ENCODE data around the gene MS4A18.

MS4A18 gene

DNA sequence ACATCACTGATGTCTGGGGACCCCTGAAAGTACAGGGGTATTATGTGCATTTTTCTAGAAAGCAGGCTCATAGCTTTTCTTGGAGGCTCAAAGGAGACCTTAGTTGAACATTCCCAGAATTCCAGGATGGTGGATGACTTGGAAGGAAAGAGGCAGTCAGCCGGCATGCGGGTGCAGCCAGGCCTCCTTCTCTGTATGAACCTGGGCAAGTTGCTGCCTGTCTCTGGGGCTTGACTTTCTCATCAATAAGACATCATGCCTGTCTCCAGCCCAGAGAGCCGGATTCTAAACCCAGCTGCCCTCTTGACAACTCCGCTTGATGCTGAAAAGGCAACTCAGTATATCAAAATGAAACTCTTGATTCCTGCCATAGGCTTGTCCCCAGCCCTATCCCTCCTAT, 44.8 kb downstream of the MS4A18 start:
- DNase-seq = no peak

DNA sequence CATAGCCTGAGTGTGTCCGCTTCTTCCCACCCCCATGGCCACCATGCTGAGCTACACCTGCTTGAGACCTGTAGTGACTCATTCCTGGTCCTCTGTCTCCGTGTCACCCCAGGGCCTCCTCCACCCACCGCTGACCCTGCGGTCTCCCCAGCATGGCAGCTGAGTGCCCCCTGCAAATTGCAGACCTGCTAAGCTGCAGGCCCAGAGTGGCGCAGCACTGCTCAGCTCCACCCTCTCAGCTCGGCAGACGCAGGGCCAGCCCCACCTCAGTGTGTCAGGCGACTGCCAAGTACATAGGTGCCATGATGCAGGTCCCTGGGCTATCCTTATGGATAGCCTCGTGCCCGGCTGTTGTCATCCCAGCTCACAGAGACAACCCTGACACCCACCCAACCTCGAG, 45.3 kb downstream of the MS4A18 start:
- DNase-seq = no peak

DNA sequence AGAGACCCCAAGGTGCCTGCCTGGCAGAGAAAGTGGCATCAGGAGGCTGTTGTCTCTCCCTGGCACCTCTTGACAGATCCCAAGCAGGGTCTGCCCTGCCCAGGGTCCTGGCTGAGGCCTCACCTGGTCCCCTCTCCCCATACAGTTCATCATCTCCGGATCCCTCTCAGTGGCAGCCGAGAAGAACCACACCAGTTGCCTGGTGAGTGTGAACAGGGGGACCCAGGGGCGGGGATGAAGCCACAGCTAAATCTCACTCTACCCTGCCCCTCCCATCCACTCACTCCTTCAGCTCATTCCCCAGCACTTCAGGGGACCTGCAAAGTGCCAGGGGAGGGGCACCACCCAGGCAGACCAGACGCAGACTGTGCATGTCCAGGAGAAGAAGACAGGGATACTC, 46.6 kb downstream of the MS4A18 start:
- DNase-seq = no peak

DNA sequence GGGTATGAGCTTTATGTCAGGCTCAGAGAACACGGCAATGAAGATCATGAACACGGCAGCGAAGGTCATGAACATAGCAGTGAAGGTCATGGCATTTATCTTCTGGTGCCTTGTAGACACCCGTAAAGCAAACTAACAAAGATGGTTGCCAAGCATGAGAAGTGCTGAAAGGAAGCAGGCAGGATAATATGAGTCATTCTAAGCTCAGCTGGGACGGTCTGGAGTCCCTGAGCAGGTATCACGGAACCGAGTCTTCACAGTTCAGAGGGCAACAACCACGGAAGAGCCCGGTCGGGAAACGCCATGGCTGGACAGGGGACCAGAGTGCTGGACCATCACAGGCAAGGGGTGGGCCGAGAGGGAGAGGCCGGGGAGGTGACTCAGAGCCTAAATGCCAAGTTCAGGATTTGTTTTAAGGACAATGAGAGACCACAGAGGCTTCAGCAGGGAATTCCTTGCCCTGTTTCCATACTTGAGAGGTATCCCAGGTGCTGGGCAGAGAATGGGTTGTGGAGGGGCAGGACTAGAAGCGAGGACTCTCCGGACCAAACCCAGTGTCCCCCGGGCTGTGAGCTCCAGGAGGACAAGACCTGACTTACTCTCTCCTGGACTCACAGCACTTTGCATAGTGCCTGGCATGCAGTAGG, 47.5 kb downstream of the MS4A18 start:
- no peak for DNase-seq

DNA sequence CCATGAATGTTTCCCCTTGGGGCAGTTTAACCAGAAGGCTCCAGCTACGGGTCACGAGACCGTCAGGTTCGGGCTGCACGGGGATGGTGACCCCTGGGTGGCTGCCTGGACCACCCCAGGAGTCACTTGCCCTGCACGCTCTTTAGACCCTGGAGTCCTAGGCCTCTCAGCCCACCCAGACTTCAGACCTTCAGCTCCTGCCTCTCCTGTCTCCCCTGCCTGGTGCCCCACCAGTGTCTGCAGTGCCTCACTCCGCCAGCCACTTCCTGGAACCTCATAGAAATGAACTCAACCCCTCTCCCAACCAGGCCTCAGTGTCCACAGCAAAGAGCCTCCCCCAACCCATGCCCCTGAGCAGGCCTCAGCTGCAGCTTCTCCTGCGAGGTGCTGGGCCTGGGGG, 48.1 kb downstream of the MS4A18 start:
- no peak for DNase-seq

DNA sequence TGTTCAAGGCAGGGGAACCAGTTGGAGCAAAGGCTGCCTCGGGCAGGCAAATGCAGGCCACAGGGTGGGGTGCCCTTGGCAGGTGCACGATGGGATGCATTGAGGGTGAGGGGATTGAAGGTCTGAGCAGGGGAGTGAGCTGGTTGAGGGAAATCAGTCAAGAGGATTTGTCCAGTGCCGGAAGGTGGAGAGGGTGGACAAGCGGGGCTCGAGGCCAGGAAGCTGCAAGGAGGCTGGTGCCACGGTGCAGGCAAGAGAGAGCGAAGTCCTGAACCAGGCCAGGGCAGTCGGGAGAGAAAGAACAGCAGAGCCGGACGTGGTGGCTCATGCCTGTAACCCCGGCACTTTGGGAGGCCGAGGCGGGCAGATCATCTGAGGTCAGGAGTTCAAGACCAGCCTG, 50.2 kb downstream of the MS4A18 start:
- no peak for DNase-seq

DNA sequence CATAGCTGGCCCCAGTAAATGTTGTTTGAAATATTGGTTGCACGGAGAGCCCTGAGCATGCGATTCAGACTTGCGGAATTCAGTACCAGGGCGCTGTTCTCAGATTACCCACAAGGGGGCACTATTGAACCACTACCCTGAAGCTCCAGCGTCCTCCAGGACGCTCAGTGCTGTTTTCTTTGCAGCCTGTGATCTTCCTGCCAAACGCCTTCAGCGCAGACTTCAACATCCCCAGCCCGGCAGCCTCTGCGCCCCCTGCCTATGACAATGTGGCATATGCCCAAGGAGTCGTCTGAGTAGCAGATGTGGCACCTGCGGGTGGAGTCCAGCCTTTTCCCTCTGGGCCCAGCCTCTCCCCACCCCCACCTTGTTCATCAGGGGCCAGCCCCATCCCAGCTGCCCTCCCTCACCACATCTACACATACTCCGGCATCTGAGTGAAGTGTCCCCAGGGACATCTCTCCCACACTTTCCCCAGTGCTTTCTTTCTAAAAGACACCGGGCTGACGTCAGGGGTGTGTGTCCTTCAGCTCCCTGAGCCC, 51.0 kb downstream of the MS4A18 start:
- DNase-seq = peak; percentile 81

DNA sequence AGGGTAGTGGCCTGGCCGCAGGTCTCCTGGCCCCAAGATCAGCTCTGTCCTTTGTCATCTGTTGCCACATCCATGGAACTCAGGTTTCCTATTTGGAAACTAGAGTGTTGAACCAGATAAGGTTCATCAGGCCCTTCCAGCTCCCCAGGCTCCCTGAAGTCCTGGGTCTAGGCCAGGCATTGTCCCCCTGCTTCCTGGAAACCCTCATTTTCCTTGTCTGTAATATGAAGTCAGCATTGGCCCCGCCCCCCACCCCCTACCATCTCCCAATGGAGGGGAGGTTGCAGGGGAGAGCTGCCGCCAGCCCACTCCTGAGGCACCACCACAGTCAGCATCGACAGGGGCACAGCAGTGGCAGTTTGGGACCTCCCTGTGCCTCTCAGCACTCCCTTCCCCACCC, 51.6 kb downstream of the MS4A18 start:
- DNase-seq = no peak

DNA sequence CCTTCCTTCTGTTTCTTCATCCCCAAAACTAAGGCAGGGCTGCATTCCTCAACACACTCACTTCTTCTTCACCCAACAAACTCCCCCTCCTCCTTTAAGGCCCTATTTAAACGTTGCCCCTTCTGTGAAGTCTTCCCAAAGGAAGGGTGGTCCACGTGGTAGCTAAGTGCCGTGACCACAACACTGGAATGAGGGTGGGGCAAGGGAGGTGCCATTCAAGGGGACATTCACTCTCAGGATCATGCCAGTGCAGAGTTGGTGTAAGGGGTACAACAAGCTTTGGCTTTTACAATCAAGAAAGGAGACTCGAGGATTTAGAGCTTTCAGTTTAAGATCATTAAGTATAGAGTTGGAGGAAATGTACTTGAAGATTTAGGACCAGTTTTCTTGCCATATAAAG, 52.6 kb downstream of the MS4A18 start:
- DNase-seq = no peak

DNA sequence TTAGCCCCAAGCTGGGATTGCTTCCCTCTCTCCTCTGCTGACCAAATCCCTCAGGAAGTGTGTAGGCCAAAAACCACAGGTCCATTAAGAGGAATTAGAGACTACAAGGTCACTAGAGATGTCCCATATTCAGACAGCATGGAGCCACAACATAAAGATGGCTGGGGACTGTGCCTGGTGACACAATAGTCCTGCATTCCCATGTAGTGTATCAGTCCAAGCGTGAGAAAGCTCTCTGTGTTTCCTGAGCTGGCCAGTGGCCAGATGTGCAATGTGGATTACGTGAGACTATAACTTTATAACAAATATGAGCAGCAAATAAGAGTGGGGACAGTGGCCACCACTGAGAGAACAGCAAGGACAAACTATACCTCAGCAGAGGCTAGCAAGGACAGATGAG, 53.1 kb downstream of the MS4A18 start:
- no peak for DNase-seq

DNA sequence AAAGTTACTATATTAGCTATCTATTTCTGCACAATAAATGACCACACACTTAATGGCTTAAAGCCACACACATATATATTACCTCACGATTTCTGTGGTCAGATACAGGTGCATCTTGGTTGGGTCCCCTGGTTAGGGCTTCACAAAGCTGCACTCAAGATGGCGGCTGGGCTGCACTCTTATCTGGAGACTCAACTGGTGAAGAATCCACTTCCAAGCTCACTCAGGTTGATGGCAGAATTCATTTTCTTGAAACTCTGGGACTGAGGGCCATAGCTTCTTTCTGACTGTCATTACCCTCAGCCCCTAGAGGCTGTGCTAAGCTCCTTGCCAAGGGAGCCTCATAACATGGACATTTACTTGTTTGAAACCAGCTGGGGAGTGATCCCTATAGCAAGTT, 55.5 kb downstream of the MS4A18 start:
- DNase-seq = no peak

DNA sequence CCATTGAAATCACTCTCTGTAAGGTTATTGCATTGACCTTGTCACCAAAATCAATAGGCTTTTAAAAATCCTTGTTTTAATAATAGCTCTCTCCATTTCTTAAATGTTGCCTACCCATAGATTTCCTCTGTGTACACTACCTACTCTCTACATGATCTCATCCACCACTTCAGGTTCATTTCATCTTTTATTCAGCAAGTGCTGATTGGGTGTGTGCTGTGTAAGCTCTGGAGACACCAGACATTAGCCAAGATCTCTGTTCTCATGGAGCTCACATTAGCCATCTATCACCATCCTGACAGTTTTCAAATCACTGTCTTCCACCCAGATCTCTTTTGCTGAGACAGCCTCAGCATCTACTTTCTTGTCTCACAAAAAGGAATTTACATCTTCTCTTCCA, 56.3 kb downstream of the MS4A18 start:
- no peak for DNase-seq

DNA sequence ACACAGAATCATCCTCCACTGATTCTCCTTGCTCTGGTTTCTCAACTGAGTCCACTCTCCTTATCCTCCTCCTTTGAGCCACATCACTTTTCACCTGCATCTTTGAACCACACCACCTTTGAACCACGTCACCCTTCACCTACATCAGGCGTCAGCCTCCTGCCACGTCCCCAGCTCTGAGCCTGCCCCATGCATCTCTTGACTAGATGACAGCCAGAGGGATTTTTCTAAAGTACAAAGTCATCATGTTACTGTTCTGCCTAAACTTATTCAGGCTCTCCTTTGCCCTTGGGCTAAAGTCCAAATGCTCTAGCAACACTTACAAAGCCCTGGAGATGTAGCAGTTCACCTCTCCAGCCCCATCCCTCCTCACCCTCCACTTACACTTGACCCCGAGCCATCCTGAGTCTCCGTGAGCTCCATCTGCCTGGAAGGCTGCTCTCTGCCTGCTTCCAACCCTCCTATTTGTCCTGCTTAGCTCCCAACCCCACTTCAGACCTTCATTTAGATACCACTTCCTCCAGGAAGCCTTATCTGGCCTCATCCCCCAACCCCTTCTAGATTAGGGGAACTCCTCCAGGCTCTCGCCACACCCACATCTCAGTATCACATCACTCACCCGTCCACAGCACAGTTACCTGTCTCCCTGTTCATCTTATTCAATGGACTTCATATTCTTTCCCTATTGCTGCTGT, 56.9 kb downstream of the MS4A18 start:
- DNase-seq = no peak

DNA sequence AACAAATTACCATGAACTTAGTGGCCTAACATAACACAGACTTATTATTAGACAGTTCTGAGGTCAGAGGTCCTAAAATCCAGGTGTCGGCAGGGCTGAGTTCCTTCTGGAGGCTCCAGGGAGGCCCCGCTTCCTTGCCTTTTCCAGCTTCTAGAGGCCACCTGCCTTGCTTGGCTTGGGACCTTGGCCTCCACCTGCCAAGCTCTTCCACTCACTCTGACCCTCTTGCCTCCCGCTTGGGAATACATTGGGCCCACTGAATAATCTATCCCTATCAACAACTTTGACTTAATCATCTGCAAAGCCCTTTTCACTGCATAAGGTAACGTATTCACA, 57.4 kb downstream of the MS4A18 start:
- DNase-seq = no peak

DNA sequence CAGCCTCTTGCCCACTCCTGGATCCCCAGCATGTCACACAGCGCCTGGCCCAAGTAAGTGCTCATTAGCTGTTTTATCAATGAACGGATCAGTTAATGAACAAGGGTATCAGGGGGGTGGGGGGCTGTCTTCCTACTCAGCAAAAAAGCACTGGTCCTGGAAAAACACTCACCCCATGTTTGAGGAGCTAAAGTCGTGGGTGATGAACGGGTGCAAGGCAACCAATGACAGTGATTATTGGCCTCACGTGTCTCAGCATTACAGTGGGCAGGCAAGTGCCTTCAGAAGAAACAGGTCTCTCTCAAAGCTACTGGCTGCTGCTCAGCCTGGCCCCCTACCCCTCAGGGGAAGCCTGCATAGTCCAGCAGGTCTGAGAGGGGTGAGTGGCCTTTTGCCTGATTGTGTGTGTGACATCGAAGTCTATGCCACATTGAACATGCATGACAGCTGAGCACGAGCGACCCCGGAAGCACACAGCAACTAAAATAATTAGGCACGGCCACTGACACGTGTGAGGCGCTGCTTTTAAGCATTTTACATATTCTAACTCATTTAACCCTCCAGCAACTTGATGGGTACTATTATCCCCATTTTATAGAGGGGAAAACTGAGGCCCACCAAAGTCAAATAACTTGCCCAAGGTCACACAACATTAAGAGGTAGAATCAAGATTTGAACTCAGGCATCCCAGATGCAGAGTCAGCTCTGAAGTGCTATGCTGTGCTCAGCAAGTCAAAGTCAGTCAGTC, 58.0 kb downstream of the MS4A18 start:
- no peak for DNase-seq

DNA sequence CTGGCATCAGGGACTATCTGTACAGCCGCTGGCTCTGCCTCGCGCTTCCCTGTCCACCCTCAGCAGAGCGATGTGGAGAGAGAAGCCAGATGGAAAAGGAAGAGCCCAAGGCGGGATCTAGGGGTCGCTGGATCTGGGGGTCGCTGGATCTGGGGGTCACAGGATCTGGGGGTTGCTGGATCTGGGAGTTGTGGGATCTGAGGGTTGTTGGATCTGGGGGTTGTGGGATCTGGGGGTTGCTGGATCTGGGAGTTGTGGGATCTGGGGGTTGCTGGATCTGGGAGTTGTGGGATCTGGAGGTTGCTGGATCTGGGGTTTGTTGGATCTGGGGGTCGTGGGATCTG, 58.6 kb downstream of the MS4A18 start:
- DNase-seq = no peak

DNA sequence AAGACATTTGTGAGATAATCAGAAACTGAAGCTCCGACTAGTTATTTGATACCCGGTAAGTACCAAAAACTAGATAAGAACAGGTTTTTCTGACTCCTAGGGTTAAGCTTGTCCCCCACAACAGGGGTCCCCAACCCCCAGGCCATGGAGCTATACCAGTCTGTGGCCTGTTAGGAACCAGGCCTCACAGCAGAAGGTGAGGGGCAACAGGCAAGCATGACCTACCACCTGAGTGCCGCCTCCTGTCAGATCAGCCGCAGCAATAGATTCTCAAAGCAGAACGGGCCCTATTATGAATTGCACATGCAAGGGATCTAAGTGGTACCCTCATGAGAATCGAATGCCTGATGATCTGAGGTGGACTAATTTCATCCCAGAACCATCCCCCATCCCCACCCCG, 59.4 kb downstream of the MS4A18 start:
- DNase-seq = no peak

DNA sequence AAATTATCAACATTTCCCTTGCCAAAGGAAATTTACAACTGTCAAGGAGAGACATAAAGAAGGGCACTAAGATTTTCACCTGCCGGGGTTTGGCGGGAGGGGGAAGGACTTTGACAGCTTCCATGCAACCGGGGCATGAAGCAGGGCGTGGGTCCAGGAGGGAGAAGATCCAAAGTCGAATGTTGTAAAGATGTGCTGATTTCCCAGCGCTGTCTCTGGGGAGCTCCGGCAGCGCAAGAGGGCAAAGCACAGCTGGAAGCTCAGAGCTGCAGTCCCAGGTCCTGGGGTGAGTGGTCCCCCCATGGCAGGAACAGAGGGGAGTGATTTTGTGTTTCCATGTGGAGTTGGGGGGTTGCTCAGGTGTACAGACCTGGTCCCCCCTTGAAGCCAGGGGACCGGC, 60.6 kb downstream of the MS4A18 start, which contains the start of gene MS4A10:
Gene MS4A10, plus strand, starts transcription at position 198 of the 400 bp plus-strand sequence. CDS start 5,003 bp downstream, outside the sequence.
- no peak for DNase-seq

DNA sequence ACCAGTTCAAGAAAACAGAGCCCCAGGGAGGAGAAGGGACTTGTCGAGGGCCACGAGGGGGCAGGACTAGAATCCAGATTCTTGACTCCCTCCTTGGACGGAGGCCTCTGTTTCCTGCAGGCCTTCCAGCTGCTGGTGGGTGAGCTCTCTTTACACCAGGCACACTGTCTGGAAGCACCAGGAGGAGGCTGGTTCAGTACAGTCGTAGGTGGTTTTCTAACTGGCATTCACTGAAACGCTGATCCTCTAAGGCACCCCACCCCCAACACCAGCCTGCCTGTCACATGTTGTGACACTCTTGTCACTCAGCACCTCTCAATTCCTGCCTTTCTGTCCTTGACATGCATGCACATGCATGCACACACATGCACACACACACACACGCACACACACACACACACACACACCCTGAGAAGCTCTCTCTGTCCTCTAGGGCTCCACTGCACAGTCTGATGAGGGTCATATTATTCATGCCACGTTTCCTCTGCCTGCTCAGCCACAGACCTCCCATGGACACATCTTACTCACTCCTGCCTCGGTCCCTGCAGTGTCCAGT, 61.4 kb downstream of the MS4A18 start:
- no peak for DNase-seq

DNA sequence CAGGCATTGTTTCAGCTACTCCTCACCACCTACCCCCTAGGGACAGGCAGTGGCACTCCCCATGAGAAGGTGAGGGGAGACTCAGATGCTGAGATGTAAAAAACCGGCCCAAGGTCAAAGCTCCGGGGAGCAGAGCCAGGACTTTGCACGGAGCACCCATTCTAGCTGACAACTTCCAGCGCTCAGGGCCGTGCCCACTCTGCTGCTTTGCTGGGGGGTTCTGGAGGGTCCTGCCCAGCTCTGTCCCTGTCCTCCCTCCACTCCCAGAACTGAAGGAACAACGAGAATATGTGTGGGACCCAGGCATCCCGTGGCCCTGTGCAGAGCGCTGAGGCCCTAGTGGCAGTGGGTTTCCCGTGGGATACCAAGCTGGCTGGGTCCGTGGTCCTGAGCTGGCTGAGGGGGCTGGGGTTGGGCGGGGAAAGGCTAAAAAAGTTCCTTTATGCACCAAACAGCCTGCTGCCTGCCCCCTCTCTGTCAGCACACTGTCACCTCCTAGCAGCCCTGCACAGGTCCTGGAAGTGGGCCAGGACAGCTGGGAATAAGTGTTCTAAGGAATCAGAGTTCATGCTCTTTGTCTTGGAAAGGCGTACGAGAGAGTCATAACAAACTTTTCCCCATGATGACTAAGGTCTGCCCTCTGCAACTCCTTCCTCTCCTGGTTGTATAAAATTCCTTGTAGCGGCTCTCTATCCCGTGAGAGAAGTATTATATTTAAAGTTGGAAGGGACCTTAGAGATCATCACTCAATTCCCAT, 62.5 kb downstream of the MS4A18 start:
- no peak for DNase-seq

DNA sequence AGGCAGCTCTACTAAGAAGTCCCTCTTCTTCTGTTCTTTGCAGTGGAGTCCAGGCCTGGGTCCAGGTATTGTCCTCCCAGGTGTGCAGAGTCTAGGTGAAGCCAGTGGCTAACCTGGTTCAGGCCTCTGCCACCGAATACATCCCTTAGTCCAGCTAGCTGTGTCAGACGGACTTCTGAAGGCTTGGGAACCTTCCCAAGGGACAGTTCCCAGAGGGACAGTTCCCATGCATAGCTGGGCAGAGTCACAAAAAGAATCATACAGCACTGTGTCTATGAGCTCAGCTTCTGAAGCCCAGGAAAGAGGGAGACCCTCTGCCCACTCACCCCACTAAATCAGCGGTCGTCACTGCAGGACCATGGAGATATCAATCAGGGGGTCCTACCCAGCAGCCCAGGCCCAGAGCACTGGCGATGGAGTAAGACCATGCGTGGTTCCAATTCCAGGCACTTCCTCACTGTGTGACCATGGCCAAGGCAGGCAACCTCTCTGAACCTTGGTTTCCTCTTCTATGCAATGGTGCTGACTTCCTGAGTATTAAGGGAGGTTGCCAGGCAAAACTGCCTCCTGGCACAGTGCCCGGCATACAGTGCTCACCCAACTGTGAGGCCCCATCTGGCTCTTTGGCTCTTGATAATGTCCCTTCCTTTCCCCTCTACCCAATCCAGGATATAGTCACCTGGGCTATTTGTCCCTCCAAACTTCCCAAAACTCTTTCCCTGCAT, 64.0 kb downstream of the MS4A18 start:
- no peak for DNase-seq

DNA sequence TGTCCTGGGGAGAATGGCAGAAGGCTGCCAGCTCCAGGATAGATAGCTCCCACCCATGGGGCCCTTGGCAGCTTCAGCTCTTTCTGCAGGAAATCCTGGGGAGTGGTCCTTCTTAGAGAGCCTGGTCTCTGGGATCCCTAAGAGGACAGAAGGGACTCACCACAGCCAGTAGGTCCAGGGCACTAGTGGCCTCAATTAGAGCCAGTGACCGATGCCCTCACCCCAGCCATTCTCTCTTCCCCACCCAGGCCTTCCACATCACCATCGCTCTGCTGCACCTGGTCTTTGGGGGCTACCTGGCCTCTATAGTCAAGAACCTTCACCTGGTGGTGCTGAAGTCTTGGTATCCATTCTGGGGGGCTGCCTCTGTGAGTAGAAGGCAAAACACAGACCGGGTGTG, 66.2 kb downstream of the MS4A18 start:
- no peak for DNase-seq

All from activated naive CD4-positive, alpha-beta T cell treated with anti-CD3 and anti-CD28 coated beads, Interleukin-2, amount 50 U/mL, for 16 hours (primary cell).